NCI-H128 (cell line): ENCODE measurements around the gene EYA3.

Experiments
- DNase-seq: peaks from one replicate; lab custom pipeline; 2025; ENCODE audit not compliant: unreplicated experiment; lab: John Stamatoyannopoulos, UW

Gene EYA3

DNA sequence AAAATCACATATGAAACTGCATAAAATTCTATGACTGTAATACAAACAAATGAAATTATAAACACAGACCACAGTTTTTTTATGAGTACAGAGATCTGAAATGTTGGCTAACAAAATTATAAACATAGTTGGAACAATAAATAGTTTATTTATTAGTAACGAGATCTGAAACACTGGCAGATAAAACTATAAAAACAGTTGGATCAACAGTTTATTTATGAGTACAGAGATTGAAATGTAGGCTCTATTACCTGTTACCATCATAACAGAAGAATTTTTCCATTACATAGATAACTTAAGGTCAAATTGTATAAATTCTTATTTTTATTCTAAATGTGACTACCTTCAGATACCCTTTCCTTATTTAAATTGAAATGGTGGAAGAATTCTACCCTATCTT is 14.5 kb downstream of the EYA3 start:
- no peak for DNase-seq

DNA sequence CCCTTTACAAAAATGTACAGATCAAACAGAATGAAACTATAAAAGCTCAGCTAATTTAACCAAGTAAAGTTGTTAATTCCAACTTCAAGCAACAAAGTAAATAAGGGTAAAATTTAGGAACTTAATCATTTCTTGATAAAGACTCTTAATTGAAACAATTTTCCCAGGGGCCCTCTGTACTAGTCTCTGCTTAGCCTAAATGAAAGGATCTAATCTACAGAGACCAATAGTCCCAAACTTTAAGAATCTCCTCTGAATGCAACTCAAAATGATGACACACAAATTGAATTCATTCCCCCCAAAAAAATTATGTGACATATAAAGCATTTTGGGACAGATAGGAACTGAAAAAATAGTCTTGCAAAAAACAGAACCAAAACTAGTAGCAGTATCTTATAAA is 16.6 kb downstream of the EYA3 start:
- DNase-seq = no peak

DNA sequence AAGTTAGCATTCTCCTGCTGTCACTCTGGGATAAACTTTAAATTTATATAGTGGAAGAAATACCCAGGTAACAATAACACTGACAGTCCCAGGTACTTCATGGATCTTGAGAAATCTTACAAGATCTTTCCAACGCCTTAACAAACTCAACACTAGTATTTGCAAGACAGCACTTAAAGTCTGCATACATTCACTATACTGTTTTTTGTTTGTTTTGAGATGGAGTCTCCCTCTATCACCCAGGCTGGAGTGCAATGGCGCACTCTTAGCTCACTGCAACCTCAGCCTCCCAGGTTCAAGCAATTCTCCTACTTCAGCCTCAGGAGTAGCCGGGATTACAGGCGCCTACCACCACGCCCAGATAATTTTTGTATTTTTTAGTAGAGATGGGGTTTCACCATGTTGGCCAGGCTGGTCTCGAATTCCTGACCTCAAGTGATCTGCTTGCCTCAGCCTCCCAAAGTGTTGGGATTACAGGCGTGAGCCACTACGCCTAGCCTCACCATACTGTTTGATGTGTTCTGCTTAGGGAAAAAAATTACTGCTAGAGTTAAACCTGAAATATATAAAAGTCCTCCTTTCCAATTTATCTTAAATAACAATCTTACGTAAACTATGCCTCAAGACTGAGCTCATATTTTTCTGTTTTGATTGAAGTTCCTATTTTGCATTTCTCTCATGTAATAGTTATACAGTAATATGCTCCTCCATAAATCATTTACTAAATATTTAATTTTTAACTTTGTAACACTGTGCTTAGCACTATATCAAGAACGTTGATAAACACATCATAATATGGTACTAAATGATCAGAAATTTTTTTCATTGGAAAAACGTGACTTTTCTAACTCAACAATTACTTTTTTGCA is 17.5 kb downstream of the EYA3 start:
- DNase-seq = no peak

DNA sequence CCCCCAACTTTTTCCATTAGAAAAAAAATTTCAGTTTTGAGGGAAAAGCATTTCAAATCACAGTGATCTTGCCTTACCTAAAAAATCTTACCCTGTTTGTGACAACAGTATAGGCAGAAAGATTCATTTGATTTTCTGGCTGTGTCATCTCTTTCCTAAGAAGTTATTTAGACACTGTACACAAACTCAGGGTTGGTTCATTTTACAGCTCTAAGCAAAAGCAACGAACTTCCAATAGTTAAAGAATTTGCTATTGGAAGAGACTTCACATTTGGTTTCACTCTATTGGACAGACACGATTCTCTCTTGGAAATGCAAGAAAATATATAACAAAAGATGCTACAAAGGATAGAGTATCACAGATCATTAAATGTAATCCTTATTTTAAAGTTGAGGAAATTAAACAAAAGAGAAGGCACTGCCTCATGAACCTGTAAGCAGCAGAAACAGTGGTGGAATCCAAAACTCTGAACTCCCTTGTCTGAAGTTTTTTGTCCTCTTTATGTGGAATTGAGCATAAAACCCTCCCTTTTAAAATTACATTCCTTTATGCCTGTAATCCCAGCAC is 20.8 kb downstream of the EYA3 start:
- no peak for DNase-seq

DNA sequence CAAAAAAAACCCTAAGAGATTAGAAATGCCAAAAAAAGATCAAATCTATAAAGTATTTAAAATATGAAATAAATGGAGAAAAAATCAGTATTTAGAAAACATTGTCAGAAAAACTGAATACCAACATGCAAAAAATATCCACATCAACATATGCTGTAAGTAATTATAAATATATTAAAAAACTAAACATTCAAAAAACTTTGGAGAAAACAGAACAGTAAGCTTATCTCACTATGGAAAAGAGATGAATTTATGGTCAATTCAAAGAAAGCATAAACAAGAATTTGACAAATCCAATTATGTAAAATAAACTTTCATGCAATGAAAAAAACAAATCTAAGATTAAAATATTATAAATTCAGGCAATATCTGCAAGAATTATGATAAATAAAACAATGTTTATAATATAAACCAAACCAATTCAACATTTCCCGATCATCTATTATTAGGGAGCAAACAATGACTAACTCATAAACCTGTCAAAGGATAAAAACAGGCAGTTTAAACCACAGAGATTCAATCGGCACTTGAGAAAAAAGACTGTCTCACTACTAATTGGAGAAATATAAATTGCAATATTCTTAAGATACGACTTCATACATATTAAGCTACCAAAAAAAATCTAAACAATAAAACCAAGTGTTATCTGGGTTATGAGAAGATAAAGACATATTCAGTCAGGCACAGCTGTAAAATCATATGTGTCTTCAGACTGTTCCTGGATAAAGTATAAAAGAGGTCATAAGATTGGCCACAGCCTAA is 21.8 kb downstream of the EYA3 start:
- DNase-seq = no peak

DNA sequence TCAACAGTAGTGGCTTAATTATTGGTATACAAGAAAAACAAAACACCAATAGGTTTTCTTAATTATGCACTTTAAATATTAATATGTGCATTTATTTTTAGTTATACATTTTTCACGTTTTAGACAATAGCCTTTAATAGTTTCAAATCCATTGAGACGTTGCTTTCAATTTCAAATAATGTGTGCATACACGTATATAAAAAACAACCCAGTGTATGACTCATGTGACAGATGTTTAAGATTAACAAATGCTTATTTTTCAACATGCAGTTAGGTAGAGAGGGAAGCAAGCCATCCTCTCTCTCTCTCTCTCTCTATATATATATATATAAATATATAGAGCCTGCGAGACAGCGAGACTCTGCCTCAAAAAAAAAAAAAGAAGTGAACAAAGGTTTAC is 24.3 kb downstream of the EYA3 start:
- DNase-seq = no peak

DNA sequence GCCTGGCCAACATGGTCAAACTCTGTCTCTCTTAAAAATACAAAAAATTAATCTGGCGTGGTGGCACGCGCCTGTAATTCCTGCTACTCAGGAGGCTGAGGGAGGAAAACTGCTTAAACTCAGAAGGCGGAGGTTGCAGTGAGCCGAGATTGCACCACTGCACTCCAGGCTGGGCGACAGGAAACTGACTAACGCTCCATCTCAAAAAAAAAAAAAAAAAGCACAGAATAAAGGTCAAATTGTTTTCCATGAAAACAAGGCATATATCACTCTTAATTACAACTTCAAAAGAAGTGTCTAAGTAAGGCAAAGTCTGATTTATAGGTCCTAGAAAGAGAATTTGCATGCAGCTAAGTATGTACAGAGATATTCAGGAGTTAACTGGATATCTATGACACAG is 25.6 kb downstream of the EYA3 start:
- DNase-seq = no peak

DNA sequence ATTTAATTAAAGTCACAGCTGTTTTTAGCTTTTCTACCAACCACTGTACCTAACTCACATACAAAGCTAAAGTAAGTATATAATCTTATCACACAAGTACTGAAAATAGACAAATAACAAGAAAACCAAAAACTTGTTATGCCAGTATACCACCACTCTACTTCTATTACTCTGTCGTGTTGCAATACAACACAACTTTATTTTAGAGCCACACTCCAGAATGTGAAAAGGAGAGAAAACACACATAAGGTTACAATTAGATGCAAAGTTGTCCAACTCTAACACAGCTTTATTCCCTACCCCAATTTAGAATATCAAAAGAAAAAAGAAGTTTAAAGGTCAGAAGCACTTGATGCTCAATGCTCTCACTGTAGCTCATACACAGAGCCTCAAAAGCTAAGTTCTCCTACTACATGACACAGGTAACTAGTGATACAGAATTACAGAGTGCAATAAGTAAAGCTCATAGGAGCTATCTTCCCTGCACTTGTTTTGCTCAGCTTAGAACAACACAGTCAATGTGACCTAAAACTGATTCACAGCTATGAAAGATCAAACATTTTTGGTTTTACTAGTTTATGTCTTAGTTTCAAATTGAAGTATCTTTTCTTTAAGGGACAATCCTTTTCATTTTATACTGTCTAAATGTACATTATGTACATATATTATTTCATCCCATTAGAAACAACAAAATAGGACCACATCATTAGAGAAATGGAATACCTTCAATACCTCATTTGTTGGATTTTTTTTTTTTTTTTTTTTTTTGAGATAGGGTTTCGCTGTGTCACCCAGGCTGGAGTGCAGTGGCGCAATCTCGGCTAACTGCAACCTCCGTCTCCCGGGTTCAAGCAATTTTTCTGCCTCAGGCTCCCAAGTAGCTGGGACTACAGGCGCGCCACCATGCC is 29.2 kb downstream of the EYA3 start:
- DNase-seq = no peak

DNA sequence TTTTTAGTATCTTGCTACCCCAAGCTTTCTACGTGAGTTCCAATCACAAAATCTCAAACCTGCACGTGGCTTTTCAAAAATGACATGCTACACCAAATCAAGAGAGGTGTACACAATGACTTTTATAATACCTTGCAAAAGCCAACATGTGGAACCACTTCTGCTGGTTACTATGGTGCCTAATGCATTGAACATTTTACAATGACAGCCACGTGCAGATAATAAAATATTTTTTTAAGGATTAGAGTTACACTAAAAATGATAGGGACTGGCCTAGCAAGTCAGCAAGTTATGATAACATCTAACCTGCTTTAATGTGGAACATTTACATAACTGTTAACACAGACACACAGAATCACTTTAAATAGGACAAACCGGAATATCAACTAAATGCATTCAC is 30.2 kb downstream of the EYA3 start:
- peak; percentile 49 for DNase-seq

DNA sequence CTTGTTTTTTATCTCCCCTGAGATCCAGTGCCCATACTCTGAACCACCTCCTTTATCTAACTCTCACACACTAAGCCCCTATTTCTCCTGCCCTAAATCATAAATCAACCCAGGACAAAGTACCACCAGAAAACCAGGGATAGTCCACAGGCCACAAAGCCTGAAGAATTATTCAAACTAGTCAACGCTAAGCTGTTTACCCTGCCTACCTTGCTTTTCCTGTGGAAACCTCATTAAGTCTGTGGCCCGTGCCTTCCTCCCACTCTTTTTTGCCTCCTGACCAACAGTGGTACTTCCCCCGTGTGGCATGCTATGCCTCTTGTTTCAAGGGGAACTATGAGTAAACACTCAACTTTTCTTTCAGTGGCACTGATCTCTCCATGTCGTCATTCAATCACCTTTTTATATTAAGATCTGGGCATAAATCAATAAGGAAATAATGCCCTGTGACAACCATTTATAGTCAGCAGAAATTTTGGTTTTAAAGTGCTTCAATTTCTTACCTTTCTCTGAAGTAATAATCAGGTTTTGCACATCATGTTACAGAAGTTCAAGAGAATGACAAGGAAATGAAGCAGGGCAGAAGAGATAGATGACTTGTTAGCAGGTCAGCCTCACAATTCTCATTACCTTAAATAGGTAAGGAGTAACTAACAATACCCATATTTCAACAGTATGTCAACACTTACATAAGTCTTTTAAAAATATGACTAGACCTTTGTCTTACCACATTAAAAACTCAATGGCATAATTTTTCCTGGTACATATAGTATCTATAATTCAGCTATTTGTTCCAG is 32.1 kb downstream of the EYA3 start:
- DNase-seq = peak; percentile 46

DNA sequence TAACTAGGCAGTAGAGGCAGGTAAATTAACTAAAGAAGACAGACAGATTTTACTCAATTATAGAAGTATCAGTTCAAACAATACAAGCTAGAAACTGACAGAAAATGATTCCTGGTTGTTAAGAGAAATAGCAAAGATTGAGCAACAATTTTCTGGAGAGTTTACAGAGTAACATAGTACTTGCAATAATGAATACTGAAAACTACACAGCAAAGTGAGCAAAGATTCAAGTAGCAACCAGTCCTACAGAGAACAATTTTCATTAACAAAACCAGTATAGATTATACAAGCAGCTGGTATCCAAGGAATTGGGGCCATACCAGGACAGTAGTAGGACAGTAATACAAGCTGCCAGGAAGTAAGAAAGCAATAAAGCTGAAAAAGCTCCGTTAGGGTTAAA is 37.6 kb downstream of the EYA3 start:
- no peak for DNase-seq

DNA sequence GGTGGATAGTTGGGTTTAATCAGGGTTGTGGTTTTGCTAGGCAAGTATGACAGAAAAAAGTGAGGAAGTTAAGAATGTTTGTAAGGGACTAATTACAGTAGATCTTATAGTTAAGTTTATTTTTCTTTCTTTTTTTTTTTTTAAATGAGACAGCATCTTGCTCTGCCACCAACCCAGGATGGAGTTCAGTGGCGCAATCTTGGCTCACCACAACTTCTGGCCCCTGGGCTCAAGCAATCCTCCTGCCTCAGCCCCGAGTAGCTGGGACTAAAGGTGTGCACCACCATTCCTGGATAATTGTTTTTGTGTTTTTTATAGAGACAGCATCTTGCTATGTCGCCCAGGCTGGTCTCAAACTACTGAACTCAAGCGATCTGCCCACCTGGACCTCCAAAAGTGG is 41.7 kb downstream of the EYA3 start:
- DNase-seq = no peak

DNA sequence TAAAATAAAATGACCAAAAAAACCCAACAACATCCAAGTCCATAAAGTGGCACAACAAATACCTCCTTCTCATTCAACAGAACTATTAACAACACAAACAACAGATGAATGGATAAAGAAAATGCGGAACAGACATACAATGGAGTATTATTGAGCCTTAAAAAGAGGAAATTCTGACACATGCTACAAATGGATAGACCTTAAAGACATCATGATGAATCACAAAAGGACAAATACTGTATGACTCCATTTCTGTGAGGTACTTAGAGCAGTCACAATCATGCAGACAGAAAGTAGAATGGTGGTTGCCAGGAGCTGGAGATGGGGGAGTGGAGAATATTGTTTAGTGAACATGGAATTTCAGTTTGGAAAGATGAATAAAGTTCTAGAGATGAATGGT is 42.6 kb downstream of the EYA3 start:
- no peak for DNase-seq

DNA sequence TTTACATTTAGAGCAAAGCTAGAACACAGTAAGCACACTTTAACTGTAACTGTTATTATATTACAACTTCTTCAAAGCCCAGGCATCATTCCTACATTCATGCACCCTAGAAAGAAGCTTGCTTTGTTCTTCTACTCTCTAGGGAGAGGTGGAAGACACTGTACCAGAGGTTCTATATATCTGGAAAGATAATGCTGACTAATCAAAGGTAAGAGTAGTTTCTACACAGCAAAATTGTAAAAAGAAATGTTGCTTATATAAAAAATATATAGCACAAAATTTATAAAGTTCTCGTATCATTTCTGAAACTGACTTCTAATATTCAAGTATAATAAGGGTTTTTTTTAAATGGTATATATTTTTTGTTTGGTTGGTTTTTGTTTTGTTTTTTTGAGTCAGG is 44.0 kb downstream of the EYA3 start:
- DNase-seq = no peak

DNA sequence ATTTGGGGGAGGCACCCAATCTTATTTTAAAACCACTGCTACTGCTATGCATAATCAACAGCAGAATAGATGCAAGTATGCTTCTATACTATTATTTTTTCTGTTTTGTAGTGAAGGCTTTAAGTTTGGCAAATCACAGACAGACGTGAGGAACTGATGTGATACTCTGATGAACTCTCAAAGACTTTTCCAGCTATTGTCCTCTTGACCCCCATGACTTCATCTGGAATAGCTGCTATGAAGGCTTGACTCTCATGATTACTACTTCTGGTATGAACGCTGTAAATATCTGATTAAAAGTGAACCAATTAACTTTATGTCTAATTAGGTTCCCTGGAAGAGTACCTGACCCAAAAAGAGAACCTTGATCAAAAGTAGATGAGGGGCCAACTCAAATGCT is 49.1 kb downstream of the EYA3 start:
- no peak for DNase-seq

DNA sequence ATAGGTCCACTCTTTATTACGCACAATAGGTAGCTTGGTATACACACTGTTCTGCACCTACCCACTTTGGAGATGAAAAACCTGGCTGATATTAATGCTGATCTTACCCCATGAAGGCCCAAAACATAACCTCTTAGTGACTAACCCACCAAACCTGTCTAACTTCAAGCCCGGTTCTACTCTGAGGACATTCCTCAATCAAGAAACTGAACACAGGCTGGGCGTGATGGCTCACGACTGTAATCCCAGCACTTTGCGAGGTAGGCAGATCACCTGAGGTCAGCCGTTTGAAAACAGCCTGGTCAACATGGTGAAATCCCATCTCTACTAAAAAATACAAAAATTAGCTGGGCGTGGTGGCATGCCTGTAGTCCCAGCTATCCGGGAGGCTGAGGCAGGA is 50.5 kb downstream of the EYA3 start:
- no peak for DNase-seq

DNA sequence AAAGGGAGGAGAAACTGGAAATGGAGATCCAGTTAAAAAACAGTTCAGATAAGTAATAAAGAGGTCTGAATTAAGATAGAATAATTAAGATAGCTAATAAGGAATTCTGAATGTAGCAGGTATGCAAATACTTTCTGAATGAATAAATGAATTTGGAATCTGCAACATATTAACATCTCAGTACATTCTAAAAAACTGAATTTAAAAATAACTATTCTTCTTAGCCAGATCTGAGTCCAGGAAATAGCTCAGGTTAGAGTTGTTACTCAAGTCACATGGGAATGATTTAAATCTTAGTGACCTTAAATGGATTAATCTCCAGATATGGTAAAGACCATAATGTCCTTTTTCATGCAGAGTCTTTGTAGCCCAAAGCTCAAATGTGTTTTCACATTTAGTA is 51.2 kb downstream of the EYA3 start:
- no peak for DNase-seq

DNA sequence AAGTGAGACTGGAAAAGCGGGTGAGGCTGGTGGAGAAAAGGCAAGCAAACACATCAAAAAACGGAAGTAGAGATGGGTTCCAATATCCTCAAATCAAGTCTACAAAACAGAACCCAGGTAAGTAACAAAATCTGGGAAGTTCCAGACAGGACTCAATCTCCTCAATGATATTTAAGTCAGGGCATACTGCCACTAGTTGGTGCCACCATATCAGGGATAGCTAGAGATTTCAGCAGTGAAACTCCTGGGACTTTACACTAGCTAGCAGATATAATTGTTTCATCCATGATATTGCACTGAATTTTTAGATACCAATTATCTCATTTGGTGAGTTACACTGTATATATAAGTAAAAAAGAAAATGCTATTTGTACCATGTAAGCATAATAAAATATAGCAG is 52.0 kb downstream of the EYA3 start:
- no peak for DNase-seq

DNA sequence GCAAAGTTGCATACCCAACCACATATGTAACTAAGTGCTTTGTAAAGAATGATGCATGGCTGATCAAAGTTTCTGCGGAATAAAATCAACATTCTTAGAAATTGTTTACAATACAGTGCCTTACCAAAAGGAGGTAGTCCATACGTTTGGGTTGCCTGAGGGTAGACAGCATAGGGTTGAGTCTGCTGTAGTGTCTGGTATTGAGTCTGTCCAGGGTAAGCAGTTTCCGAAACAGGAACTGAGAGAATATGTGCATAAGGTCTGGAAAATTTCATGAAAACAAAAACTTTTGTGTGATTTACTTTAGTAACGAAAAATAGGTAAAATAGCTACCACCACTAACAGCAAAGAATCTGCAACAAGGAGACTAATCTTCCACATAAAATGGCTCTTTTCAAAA is 53.0 kb downstream of the EYA3 start:
- no peak for DNase-seq

DNA sequence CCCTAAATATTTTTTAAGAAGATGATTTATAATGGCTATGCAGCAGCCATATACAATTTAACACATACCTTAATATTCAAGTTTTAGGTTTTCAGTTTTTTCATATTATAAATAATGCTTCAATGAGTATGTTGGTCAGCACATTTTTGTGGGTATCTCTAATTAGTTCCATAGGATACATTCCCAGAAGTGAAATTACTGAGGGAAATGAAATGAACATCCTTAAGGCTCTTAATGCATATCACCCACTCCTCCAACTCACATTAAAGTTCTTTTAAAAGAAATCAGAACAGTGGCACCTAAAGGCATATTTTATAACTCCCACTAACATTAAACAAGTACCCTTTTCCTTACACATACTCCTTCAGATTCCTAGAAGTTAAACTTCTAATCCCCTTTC is 56.1 kb downstream of the EYA3 start:
- no peak for DNase-seq
